Tibial artery (tissue), 4 donors: ENCODE data around the gene KRTAP26-1.
A peak's percentile ranks its signal among the peaks of the same experiment; 100 is the strongest.

Source experiments
- DNase-seq, 2 donors: peaks; one replicate each; pipeline ENCODE4 v3.0.0-alpha.2; 2019
- H3K27ac ChIP-seq, 2 donors: fragments of 200-600 bp; sonication (generic) in 1 of 2; 1 replicate in 1 of 2; 2 replicates in 1 of 2; pipeline ENCODE4 v1.5.1; 2018 to 2019; ENCODE audit warnings: mild to moderate bottlenecking in 1 of 2
- H3K27me3 ChIP-seq, 2 donors: fragments of 200-600 bp; sonication (generic) in 1 of 2; one replicate each; pipeline versions ENCODE4 v1.5.1 to v1.6.0; 2016 to 2019
- H3K36me3 ChIP-seq, 3 donors: fragments of 200-600 bp; sonication (generic) in 2 of 3; one replicate each; pipeline ENCODE4 v1.5.1; 2016 to 2019; ENCODE audit warnings: mild to moderate bottlenecking in 2 of 3
- H3K4me1 ChIP-seq, 4 donors: fragments of 200-600 bp; sonication (generic) in 2 of 4; 1 replicate in 3 of 4; 2 replicates in 1 of 4; pipeline ENCODE4 v1.5.1; 2016 to 2019
- H3K4me3 ChIP-seq, 2 donors: fragments of 200-600 bp; sonication (generic) in 1 of 2; 1 replicate in 1 of 2; 2 replicates in 1 of 2; pipeline ENCODE4 v1.5.1; 2018 to 2019; ENCODE audit warnings: mild to moderate bottlenecking in 2 of 2
- H3K9me3 ChIP-seq, 3 donors: fragments of 200-600 bp; sonication (generic) in 1 of 3; one replicate each; pipeline ENCODE4 v1.5.1; 2016 to 2019
- CTCF ChIP-seq, 2 experiments: fragments of 200-600 bp in 1 of 2; fragments of 450-650 bp in 1 of 2; IDR thresholded peaks; one replicate each; pipeline ENCODE4 v1.5.1; 2017 to 2019; ENCODE audit warnings: antibody characterized with exemption in 2 of 2, mild to moderate bottlenecking in 1 of 2, moderate library complexity in 1 of 2
- intact Hi-C: fragments of 100-400 bp; cut with DNase I; formaldehyde crosslinking; loops from one replicate; pipeline ENCODE4 v1.15.0; 2023; ENCODE audit warnings: low total_unique reads

KRTAP26-1 gene

GRCh38 chr21:30271611-30272010 is 48.5 kb downstream of the KRTAP26-1 start:
- TF ChIP-seq CTCF (IDR thresholded peaks at IDR 0.05): no peak
- DNase-seq: no peak
- Histone ChIP-seq H3K36me3 (no peaks in the 10 kb centered on the region), H3K27me3 (no peaks in the 10 kb centered on the region), H3K27ac (peak overlapping the region in 1 of 2 donors; percentile 19), H3K4me1 (peaks cover 0 to 32% (median 2%) of the 10 kb centered on the region in 4 donors), H3K4me3 (no peak overlapping the region), H3K9me3 (no peaks in the 10 kb centered on the region)
- intact Hi-C loops: no loop called here

- H3K9me3 ChIP-seq: no peaks in the 10 kb centered on the region
- intact Hi-C loops: no loop called here
These were observed 49.0 kb downstream of the KRTAP26-1 start for GRCh38 chr21:30271156-30271555.

GRCh38 chr21:30269803-30270530 is 50.1 kb downstream of the KRTAP26-1 start:
- Histone ChIP-seq H3K27ac (no peak overlapping the region), H3K4me1 (peaks cover 0 to 32% (median 2%) of the 10 kb centered on the region in 4 donors), H3K36me3 (no peaks in the 10 kb centered on the region), H3K4me3 (no peak overlapping the region), H3K9me3 (no peaks in the 10 kb centered on the region), H3K27me3 (no peaks in the 10 kb centered on the region)
- no peak for DNase-seq
- intact Hi-C loops: no loop called here
- no peak for TF ChIP-seq CTCF (IDR thresholded peaks at IDR 0.05)

More at GRCh38 chr21:30271156-30271555, 49.0 kb downstream of the KRTAP26-1 start:
- H3K36me3 ChIP-seq: no peaks in the 10 kb centered on the region
- H3K4me1 ChIP-seq: peaks cover 0 to 32% (median 2%) of the 10 kb centered on the region in 4 donors
- H3K27ac ChIP-seq: peak overlapping the region in 1 of 2 donors; percentile 19
- no peaks in the 10 kb centered on the region for H3K27me3 ChIP-seq
- no peak for TF ChIP-seq CTCF (IDR thresholded peaks at IDR 0.05)
- H3K4me3 ChIP-seq: no peak overlapping the region
- no peak for DNase-seq
